ENCODE measurements around the gene CRELD1.

GRCh38 chr3:9955611-9956352 lies 22.1 kb downstream of the CRELD1 start:
- TF ChIP-seq CTCF (IDR thresholded peaks at IDR 0.05) (no peak), POLR2AphosphoS5 (IDR thresholded peaks at IDR 0.05) (no peak), POLR2A (IDR thresholded peaks at IDR 0.05) (no peak)

Measured in gastroesophageal sphincter (tissue), 3 donors.